WERI-Rb-1 (cell line): ENCODE data around the gene CADM2.

Experiments used
- DNase-seq: peaks from one replicate; pipeline ENCODE4 v3.0.0-alpha.2; 2020
- H3K27ac ChIP-seq: fragments of 250-450 bp; sonication (Bioruptor Pico); 2 replicates; pipeline ENCODE4 v1.5.1; 2020; ENCODE audit warnings: mild to moderate bottlenecking, moderate library complexity
- H3K27me3 ChIP-seq: fragments of 250-450 bp; sonication (Bioruptor Pico); 2 replicates; pipeline ENCODE4 v1.5.1; 2021; ENCODE audit warnings: mild to moderate bottlenecking, low read depth, moderate library complexity; ENCODE audit not compliant: insufficient read depth, severe bottlenecking
- H3K36me3 ChIP-seq: fragments of 250-450 bp; sonication (Bioruptor Pico); 2 replicates; pipeline ENCODE4 v1.5.1; 2020; ENCODE audit warnings: mild to moderate bottlenecking, moderate library complexity
- H3K4me3 ChIP-seq: 2 replicates; pipeline ENCODE4 v1.5.1; 2011; ENCODE audit warnings: low read depth, mild to moderate bottlenecking, control low read depth, low read length
- H3K9me3 ChIP-seq: fragments of 250-450 bp; sonication (Bioruptor Pico); 2 replicates; pipeline ENCODE4 v1.5.1; 2021; ENCODE audit warnings: mild to moderate bottlenecking, moderate library complexity; ENCODE audit not compliant: severe bottlenecking
- CTCF ChIP-seq: IDR thresholded peaks from 2 replicates; pipeline ENCODE4 v1.5.1; 2011; ENCODE audit warnings: low read depth, mild to moderate bottlenecking, control low read depth, inconsistent platforms, low read length

The CADM2 gene

GRCh38 chr3:85228966-85229365 is 270.2 kb downstream of the CADM2 start:
- DNase-seq: no peak
- Histone ChIP-seq H3K27ac (no peak overlapping the region), H3K9me3 (no peaks in the 10 kb centered on the region), H3K27me3 (no peaks in the 10 kb centered on the region), H3K36me3 (no peaks in the 10 kb centered on the region), H3K4me3 (no peak overlapping the region)
- no peak for TF ChIP-seq CTCF

GRCh38 chr3:85244091-85244490 is 285.3 kb downstream of the CADM2 start:
- Histone ChIP-seq H3K27me3 (no peaks in the 10 kb centered on the region), H3K9me3 (no peaks in the 10 kb centered on the region), H3K27ac (no peak overlapping the region), H3K36me3 (no peaks in the 10 kb centered on the region), H3K4me3 (no peak overlapping the region)
- no peak for TF ChIP-seq CTCF
- no peak for DNase-seq

- Histone ChIP-seq H3K27ac (no peak overlapping the region), H3K9me3 (no peaks in the 10 kb centered on the region), H3K4me3 (no peak overlapping the region), H3K36me3 (no peaks in the 10 kb centered on the region), H3K27me3 (no peaks in the 10 kb centered on the region)
- no peak for TF ChIP-seq CTCF
- DNase-seq: no peak
Observed at GRCh38 chr3:85244519-85244918, 285.7 kb downstream of the CADM2 start.

GRCh38 chr3:85251766-85252165 is 293.0 kb downstream of the CADM2 start:
- no peak overlapping the region for H3K4me3 ChIP-seq
- no peaks in the 10 kb centered on the region for H3K27me3 ChIP-seq
- H3K36me3 ChIP-seq: no peaks in the 10 kb centered on the region
- no peak for TF ChIP-seq CTCF
- DNase-seq: no peak
- no peaks in the 10 kb centered on the region for H3K9me3 ChIP-seq
- H3K27ac ChIP-seq: no peak overlapping the region

GRCh38 chr3:85252686-85253085 is 293.9 kb downstream of the CADM2 start:
- Histone ChIP-seq H3K36me3 (no peaks in the 10 kb centered on the region), H3K27me3 (no peaks in the 10 kb centered on the region), H3K27ac (no peak overlapping the region), H3K9me3 (no peaks in the 10 kb centered on the region), H3K4me3 (no peak overlapping the region)
- no peak for TF ChIP-seq CTCF
- DNase-seq: no peak

- H3K4me3 ChIP-seq: no peak overlapping the region
- H3K9me3 ChIP-seq: no peaks in the 10 kb centered on the region
- no peaks in the 10 kb centered on the region for H3K36me3 ChIP-seq
- DNase-seq: no peak
- H3K27ac ChIP-seq: no peak overlapping the region
- no peak for TF ChIP-seq CTCF
- no peaks in the 10 kb centered on the region for H3K27me3 ChIP-seq
Observed at GRCh38 chr3:85254738-85255137, 295.9 kb downstream of the CADM2 start.
